Measurements from ENCODE around the gene ZNF462. TPM values are rescaled to one million over a fixed set of nuclear protein-coding genes. Genes with fewer than 3 reads are reported as not detected.

Gene ZNF462
- total RNA-seq, 2 donors from 2014 or later = 28.9 to 29.3 TPM

GRCh38 chr9:106936680-106937079, 73.7 kb downstream of the ZNF462 start:
- Histone ChIP-seq H3K27me3 (no peaks in the 10 kb centered on the region), H3K9me3 (no peaks in the 10 kb centered on the region), H3K9ac (ENCODE audit: low read depth in 2 of 2, low read length in 2 of 2) (no peak overlapping the region), H3K4me1 (no peaks in the 10 kb centered on the region), H3K27ac (no peak overlapping the region), H3K36me3 (no peaks in the 10 kb centered on the region), H3K4me3 (no peak overlapping the region)
- intact Hi-C loops (cut with DNase I) = no loop called here
- no peak for DNase-seq
- TF ChIP-seq, protein P1, sequence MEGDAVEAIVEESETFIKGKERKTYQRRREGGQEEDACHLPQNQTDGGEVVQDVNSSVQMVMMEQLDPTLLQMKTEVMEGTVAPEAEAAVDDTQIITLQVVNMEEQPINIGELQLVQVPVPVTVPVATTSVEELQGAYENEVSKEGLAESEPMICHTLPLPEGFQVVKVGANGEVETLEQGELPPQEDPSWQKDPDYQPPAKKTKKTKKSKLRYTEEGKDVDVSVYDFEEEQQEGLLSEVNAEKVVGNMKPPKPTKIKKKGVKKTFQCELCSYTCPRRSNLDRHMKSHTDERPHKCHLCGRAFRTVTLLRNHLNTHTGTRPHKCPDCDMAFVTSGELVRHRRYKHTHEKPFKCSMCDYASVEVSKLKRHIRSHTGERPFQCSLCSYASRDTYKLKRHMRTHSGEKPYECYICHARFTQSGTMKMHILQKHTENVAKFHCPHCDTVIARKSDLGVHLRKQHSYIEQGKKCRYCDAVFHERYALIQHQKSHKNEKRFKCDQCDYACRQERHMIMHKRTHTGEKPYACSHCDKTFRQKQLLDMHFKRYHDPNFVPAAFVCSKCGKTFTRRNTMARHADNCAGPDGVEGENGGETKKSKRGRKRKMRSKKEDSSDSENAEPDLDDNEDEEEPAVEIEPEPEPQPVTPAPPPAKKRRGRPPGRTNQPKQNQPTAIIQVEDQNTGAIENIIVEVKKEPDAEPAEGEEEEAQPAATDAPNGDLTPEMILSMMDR (IDR thresholded peaks at IDR 0.05) = no peak

- intact Hi-C loops (cut with DNase I) = no loop called here
- TF ChIP-seq, protein P1 (IDR thresholded peaks at IDR 0.05) = no peak
- Histone ChIP-seq H3K4me1 (no peaks in the 10 kb centered on the region), H3K9me3 (no peaks in the 10 kb centered on the region), H3K4me3 (no peak overlapping the region), H3K9ac (ENCODE audit: low read depth in 2 of 2, low read length in 2 of 2) (no peak overlapping the region), H3K36me3 (no peaks in the 10 kb centered on the region), H3K27me3 (no peaks in the 10 kb centered on the region), H3K27ac (no peak overlapping the region)
- no peak for DNase-seq
Measured at GRCh38 chr9:106941916-106942315, 79.0 kb downstream of the ZNF462 start.

DNA sequence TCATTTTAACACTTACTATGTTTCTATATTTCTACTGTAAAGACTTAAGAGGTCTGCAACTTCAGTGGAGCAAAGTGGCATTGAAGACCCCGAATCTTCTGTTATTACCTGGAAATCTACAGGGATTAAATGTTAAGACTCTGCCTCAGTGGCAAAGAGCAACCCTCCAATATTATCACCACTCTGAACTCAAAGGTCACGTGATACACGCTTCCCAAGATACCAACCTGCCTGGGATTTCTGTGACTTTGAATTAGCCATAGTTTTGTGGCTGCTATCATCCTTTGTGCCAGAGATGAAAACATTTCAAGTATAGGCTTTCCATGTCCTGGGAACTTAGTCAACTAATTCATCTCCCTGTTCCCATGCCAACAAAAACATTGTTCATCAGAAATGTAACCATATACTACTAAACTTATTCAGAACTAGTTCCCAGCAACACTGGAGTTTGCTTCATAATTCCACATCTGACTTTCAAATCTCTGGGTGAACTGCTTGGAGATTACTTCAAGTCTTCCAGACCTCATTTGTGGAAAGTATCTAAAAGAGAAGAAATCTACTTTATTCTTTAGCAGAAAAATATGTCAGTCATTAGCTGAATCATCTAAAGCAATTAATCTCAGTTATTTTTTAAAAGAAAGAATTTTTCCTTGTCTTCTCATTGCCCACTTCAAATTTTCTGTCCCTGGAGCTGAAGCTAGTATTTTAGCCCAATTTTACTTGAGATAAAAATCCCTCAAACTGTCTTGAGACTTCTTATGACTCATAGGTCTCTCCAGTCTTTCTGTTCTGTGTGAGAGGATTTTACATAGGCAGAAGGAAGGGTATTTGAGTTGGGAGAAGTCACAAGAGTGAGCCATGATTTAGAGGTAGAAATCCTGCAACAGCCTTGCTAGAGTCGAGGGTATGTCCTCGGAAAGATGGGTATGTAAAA, 83.0 kb downstream of the ZNF462 start:
- Histone ChIP-seq H3K9me3 (no peaks in the 10 kb centered on the region), H3K27ac (no peak overlapping the region)
- intact Hi-C loops (cut with DNase I) = no loop called here

GRCh38 chr9:106947106-106947900, 84.3 kb downstream of the ZNF462 start:
- Histone ChIP-seq H3K4me1 (no peaks in the 10 kb centered on the region), H3K4me3 (no peak overlapping the region), H3K27me3 (no peaks in the 10 kb centered on the region), H3K36me3 (no peaks in the 10 kb centered on the region), H3K9ac (ENCODE audit: low read depth in 2 of 2, low read length in 2 of 2) (no peak overlapping the region), H3K27ac (no peak overlapping the region), H3K9me3 (no peaks in the 10 kb centered on the region)
- intact Hi-C loops (cut with DNase I) = no loop called here
- DNase-seq = no peak
- TF ChIP-seq, protein P1 (IDR thresholded peaks at IDR 0.05) = no peak

More for the DNA sequence above, 83.0 kb downstream of the ZNF462 start:
- Histone ChIP-seq H3K36me3 (no peaks in the 10 kb centered on the region), H3K4me1 (no peaks in the 10 kb centered on the region), H3K27me3 (no peaks in the 10 kb centered on the region), H3K4me3 (no peak overlapping the region), H3K9ac (ENCODE audit: low read depth in 2 of 2, low read length in 2 of 2) (no peak overlapping the region)
- TF ChIP-seq, protein P1 (IDR thresholded peaks at IDR 0.05) = no peak
- no peak for DNase-seq

- Histone ChIP-seq H3K27me3 (no peaks in the 10 kb centered on the region), H3K9me3 (no peaks in the 10 kb centered on the region), H3K4me1 (no peaks in the 10 kb centered on the region), H3K27ac (no peak overlapping the region), H3K36me3 (no peaks in the 10 kb centered on the region), H3K9ac (ENCODE audit: low read depth in 2 of 2, low read length in 2 of 2) (no peak overlapping the region), H3K4me3 (no peak overlapping the region)
- DNase-seq = no peak
- intact Hi-C loops (cut with DNase I) = no loop called here
- TF ChIP-seq, protein P1 (IDR thresholded peaks at IDR 0.05) = no peak
Measured at GRCh38 chr9:106953174-106953573, 90.2 kb downstream of the ZNF462 start.

Measured in colonic mucosa (tissue), 4 donors.